GM21529 (cell line): ENCODE data around the gene XAB2.

Source experiments
- ATAC-seq: cut with Tn5 transposase; IDR thresholded peaks from one replicate; pipeline ENCODE4 v1.9.1; 2021; ENCODE audit not compliant: unreplicated experiment

XAB2 gene

DNA sequence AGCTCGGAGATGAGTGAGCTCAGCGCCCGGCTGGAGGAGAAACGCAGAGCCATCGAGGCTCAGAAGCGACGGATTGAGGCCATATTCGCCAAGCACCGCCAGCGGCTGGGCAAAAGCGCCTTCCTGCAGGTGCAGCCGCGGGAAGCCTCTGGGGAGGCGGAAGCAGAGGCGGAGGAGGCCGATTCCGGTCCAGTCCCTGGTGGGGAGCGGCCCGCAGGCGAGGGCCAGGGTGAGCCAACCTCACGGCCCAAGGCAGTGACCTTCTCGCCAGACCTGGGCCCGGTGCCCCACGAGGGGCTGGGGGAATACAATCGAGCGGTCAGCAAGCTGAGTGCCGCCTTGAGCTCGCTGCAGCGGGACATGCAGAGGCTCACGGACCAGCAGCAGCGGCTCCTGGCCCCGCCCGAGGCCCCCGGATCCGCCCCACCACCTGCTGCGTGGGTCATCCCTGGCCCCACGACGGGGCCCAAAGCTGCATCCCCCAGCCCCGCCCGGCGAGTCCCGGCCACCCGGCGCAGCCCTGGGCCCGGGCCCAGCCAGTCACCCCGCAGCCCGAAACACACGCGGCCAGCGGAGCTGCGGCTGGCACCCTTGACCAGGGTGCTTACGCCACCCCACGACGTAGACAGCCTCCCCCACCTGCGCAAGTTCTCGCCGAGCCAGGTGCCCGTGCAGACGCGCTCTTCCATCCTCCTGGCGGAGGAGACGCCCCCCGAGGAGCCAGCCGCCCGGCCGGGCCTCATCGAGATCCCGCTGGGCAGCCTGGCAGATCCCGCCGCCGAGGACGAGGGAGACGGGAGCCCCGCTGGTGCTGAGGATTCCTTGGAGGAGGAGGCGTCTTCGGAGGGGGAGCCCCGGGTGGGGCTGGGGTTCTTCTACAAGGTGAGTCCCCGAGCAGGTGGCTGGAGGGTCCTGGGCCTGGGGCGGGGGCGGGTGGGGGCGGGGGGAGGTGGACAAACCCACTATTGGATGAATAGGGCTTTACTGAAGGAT, 16.8 kb downstream of the XAB2 start:
- no peak for ATAC-seq

GRCh38 chr19:7611541-7612279, 17.6 kb downstream of the XAB2 start:
- ATAC-seq = no peak

- ATAC-seq = no peak
These were observed 18.7 kb downstream of the XAB2 start for GRCh38 chr19:7610491-7611240.

DNA sequence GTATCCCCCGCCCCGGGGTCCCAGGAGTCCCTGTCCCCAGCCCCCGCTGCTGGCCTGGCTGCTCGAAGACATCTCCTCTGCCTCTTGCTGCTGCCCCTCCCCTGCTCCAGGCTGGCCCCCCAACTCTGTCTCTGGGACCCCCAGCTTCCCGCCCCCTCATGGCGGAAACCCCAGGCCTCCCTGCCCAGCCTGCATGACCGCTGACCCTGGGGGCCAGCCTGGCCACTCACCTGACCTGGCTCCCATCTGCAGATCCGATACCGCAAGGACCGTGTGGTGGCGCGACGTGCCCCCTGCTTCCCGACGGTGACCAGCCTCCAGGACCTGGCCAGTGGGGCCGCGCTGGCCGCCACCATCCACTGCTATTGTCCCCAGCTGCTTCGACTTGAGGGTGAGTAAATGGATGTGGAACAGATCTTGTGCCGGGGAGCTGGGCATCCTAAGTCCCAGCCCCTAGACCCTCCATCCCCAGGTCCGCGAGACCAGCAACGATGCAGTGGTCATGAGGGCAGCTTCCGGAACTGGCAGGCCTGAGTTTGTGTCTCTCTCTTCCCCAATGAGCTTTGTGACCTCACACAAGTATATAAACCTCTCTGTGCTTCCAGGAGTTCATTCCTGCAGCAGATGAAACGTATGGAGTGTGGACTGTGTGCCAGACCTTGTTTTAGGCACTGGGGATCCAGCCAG, 21.3 kb downstream of the XAB2 start:
- ATAC-seq = no peak

- no peak for ATAC-seq
These were observed 22.0 kb downstream of the XAB2 start for GRCh38 chr19:7607212-7607873.

DNA sequence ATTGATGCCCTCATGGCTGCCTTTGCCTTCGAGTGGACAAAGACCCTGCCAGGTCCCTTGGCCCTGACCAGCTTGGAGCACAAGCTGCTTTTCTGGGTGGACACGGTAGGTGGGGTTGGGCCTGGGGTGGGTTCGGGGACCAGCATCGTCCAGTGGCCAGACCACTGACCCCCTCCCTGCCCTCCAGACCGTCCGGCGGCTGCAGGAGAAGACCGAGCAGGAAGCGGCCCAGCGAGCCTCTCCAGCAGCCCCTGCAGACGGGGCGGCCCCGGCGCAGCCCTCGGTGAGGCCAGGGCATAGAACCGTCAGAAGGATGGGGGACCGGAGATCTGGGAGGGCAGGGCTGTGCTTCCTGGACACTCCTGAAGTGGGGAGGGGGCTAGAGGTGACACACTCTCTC, 23.1 kb downstream of the XAB2 start:
- no peak for ATAC-seq

- ATAC-seq = no peak
These were observed 23.7 kb downstream of the XAB2 start for GRCh38 chr19:7605490-7606222.

- no peak for ATAC-seq
These were observed 25.4 kb downstream of the XAB2 start for GRCh38 chr19:7603919-7604318.

DNA sequence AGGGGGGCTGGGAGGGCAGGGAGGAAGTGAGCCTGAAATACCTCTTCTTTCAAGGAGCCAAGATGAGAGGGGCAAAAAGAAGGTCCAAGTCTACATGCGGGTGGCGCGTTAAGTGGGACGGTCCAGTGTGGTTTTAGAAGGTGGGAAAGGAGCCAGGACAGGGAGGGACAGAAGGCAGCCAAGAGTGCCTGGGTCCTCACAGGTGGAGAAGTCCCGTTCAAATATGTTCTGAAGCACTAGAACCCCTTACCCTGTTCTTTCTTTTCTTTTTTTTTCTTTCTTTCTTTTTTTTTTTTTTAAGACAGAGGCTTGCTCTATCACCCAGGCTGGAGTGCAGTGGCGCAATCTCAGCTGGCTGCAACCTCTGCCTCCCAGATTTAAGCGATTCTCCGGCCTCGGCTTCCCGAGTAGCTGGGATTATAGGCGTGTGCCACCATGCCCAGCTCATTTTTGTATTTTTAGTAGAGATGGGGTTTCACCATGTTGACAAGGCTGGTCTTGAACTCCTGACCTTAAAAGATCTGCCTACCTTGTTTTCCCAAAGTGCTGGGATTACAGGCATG, 26.3 kb downstream of the XAB2 start:
- ATAC-seq = no peak

DNA sequence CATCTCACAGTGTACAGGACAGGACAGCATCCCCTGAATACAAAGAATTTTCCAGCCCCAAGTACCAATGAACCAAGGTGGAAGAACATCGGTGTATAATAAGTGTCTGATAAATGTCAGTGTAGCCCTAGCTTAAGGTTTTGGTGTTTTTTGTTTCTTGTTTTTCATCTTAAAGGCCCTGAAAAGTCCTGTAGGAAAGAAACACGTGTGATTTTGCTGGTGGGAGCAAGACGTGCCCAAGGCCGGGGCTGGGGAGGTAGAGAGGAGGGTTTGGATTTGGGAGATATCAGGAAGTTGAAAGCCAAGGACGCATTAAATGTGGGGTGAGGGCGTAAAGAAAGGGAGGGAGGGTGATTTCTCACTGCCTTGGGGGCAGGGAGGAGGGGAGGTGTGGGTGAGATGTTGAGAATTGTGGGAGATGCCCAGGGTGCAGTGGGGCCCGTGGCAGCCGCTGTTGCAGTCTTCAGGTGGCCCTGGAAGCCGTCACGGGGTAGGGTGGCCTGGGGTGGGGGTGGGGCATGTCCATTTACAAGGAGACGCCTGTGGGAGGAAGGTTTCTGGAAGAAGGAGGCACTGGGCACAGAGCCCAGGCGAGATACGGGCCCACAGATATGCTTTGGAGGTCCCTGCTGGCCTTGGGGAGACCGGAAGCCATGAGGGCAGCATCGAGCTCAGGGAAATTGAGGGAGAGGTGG, 27.0 kb downstream of the XAB2 start:
- ATAC-seq = no peak

GRCh38 chr19:7600721-7601120, 28.6 kb downstream of the XAB2 start:
- ATAC-seq = no peak

GRCh38 chr19:7598180-7598579, 31.2 kb downstream of the XAB2 start:
- ATAC-seq = no peak

DNA sequence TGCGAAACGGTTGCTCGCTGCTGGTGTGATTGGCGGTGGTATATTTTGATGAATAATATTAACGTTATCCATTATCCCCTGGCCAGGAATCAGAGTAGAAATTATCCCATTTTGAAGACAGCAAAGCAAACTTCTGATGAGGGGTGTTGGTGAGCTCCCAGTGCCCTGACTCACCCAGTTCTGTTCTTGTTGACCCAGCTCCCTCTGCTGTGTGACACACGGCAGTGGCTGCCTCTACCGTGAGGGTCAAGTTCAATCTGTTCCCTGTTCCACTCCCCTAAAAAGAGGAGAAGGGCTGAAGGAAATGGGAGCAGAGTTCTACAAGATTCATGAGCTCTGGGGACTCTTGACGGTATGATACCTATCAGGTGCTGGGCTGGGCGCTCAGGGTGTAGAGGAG, 31.7 kb downstream of the XAB2 start:
- no peak for ATAC-seq

- ATAC-seq = no peak
These were observed 33.0 kb downstream of the XAB2 start for GRCh38 chr19:7596211-7596937.

DNA sequence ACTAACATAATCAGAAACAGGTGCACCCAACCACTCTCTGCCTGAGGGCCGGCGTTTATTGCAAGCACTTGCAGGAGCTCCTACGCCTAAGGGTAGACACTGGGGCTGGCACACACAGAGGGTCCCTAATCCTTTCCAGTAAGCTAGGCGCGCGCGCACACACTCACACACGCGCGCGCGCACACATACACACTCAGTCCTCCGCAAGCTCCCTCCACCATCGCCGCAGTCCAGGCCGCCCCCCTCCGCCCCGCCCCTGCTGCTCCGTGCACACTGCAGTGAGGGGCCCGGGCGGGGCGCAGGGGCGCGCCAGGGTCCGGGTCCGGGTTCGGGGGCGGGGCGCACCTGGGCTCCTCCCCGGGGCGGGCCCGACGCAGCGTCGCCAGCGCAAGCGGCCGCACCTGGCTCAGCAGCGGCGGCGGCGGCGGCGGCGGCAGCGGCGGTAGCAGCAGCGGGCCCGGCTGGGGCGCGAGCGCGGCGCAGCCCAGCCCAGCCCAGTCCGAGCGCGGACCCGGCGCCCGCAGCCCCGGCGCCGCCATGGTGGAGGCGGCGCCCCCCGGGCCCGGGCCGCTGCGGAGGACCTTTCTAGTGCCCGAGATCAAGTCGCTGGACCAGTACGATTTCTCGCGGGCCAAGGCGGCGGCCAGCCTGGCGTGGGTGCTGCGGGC, 33.7 kb downstream of the XAB2 start, which contains the start of gene CAMSAP3:
TSS of gene CAMSAP3 (plus strand) at position 398 of the 668 bp plus-strand sequence. CDS start at position 538, 140 bp downstream.
- no peak for ATAC-seq

GRCh38 chr19:7590256-7590655, 39.1 kb downstream of the XAB2 start:
- ATAC-seq = no peak

GRCh38 chr19:7589822-7590221, 39.5 kb downstream of the XAB2 start:
- no peak for ATAC-seq
